ENCODE data around the gene RPAP2. TPM values are rescaled to one million over a fixed set of nuclear protein-coding genes. Genes with fewer than 3 reads are reported as not detected.

RPAP2 gene
- total and polyA plus RNA-seq, 2 of the 8 experiments (the other 6 are each of a cell fraction or from before 2014, with no cell fraction given): 7.9 to 28.4 TPM

- H3K14ac ChIP-seq (ENCODE audit: insufficient read length): no peak overlapping the region
- peaks cover 0 to 6% (median 2%) of the 10 kb centered on the region in 4 experiments; a peak in 3 of 8 replicates for H3K36me3 ChIP-seq (ENCODE audit: control insufficient read depth in 2 of 4, insufficient read depth in 4 of 4, low read length in 3 of 4)
- H3K27me3 ChIP-seq (replicated peaks in 1 of 4; ENCODE audit: control insufficient read depth in 3 of 4, extremely low read depth in 1 of 4, insufficient read depth in 3 of 4, low read length in 3 of 4): no peaks in the 10 kb centered on the region
- H4K8ac ChIP-seq (ENCODE audit: extremely low read depth, insufficient read depth, low read length): no peak overlapping the region
- H3K79me2 ChIP-seq (ENCODE audit: control insufficient read depth in 1 of 2, insufficient read depth in 2 of 2, low read length in 2 of 2): no peaks in the 10 kb centered on the region
- H3K23me2 ChIP-seq (ENCODE audit: low read depth, low read length): no peaks in the 10 kb centered on the region
- no peak overlapping the region for H2BK20ac ChIP-seq (ENCODE audit: low read length)
- H2BK15ac ChIP-seq (ENCODE audit: low read length): no peak overlapping the region
- H4K91ac ChIP-seq (replicated peaks; ENCODE audit: insufficient read length, low read length): no peak overlapping the region
- H3K4me3 ChIP-seq (ENCODE audit: extremely low read depth in 1 of 4, insufficient read depth in 2 of 4, low read depth in 3 of 4, low read length in 4 of 4): no peak overlapping the region
- H2BK12ac ChIP-seq (ENCODE audit: low read depth, low read length): no peak overlapping the region
- no peak overlapping the region for H3K4me2 ChIP-seq (ENCODE audit: insufficient read depth in 1 of 2, low read depth in 2 of 2, low read length in 2 of 2)
- no peak overlapping the region for H2AK5ac ChIP-seq (ENCODE audit: low read depth, low read length)
- H3K9ac ChIP-seq (replicated peaks in 1 of 4; ENCODE audit: extremely low read depth in 1 of 4, low read depth in 3 of 4, low read length in 3 of 4): no peak overlapping the region
- no peak overlapping the region for H3K27ac ChIP-seq (ENCODE audit: low read depth, low read length)
- no peak overlapping the region for H2AFZ ChIP-seq (ENCODE audit: low read length)
- no peak for DNase-seq (ENCODE audit: low read depth in 1 of 2, low spot score in 2 of 2)
- no peaks in the 10 kb centered on the region for H3K9me3 ChIP-seq (ENCODE audit: insufficient read depth in 2 of 2, low read depth in 1 of 2, low read length in 1 of 2)
- FAIRE-seq: no peak
- no peak overlapping the region for H4K5ac ChIP-seq (ENCODE audit: insufficient read length, low read depth, low read length)
- ChIA-PET POLR2A (ENCODE audit: partially characterized antibody) (interaction anchor here (1.5 kb wide), 1 partner anchor 17 kb away, joined by 4 read pairs; the partner anchor contains the start of gene RPAP2), CTCF (ENCODE audit: partially characterized antibody) (interaction anchor here (0.6 to 1.0 kb wide), 3 partner anchors 51 to 129 kb away, joined by 3 to 4 read pairs (median 3); no protein-coding TSS in a partner anchor)
- H3K79me1 ChIP-seq (ENCODE audit: low read depth, low read length): no peaks in the 10 kb centered on the region
- no peak overlapping the region for H2BK5ac ChIP-seq (ENCODE audit: low read depth, low read length)
- no peak overlapping the region for H3K56ac ChIP-seq (replicated peaks; ENCODE audit: insufficient read length, low read depth, low read length)
- no peak overlapping the region for H3K23ac ChIP-seq (ENCODE audit: insufficient read length)
- no peaks in the 10 kb centered on the region for H4K20me1 ChIP-seq (replicated peaks in 1 of 2; ENCODE audit: control insufficient read depth in 1 of 2, insufficient read depth in 2 of 2, low read length in 2 of 2)
- no peak overlapping the region for H3K18ac ChIP-seq (ENCODE audit: extremely low read depth, low read length)
- no peak overlapping the region for H2BK120ac ChIP-seq (replicated peaks; ENCODE audit: low read depth, low read length)
- no peaks in the 10 kb centered on the region for H3K4me1 ChIP-seq (replicated peaks in 1 of 4; ENCODE audit: control insufficient read depth in 3 of 4, insufficient read depth in 4 of 4, low read length in 3 of 4)
- WGBS, 2 experiments (ENCODE audit: extremely low coverage in 1 of 2, insufficient coverage in 1 of 2, insufficient read length in 1 of 2, insufficient replicate concordance in 2 of 2, low coverage in 1 of 2, low lambda C conversion rate in 2 of 2, missing lambda C conversion rate in 1 of 2): 91% methylated on average over 6 of the region's 6 CpGs; no CpG with 5 or more reads in 1 of the 2 experiments
- H3K4ac ChIP-seq (replicated peaks; ENCODE audit: insufficient read length, low read depth, low read length): no peak overlapping the region
- TF ChIP-seq YY1 (IDR thresholded peaks at IDR 0.05; ENCODE audit: low read depth, low read length) (no peak), TEAD4 (IDR thresholded peaks at IDR 0.05; ENCODE audit: low read depth, low read length) (no peak), CTCF (IDR thresholded peaks at IDR 0.05; ENCODE audit: control extremely low read depth in 1 of 3, insufficient read depth in 1 of 3, low read depth in 1 of 3, low read length in 3 of 3) (no peak), SP2 (IDR thresholded peaks at IDR 0.05; ENCODE audit: low read length) (no peak), BRCA1 (IDR thresholded peaks at IDR 0.05; ENCODE audit: low read depth, low read length) (no peak), EGR1 (IDR thresholded peaks at IDR 0.05; ENCODE audit: borderline replicate concordance, low read depth, low read length) (no peak), HDAC6 (IDR thresholded peaks at IDR 0.05; ENCODE audit: low read depth, low read length) (no peak), NANOG (IDR thresholded peaks at IDR 0.05; ENCODE audit: insufficient read depth, low read depth, low read length, poor library complexity, severe bottlenecking) (no peak), JUND (IDR thresholded peaks at IDR 0.05; ENCODE audit: low read length) (no peak), RNF2 (IDR thresholded peaks at IDR 0.05; ENCODE audit: borderline replicate concordance, low read depth, low read length, missing control alignments, poor library complexity, severe bottlenecking) (no peak)
Observed at GRCh38 chr1:92315766-92316599, 17.1 kb downstream of the RPAP2 start.

All from H1 (cell line).